GM23338 (cell line): Measurements from ENCODE around the gene FCER1G. TPM values are rescaled to one million over a fixed set of nuclear protein-coding genes. Genes with fewer than 3 reads are reported as not detected.

Experiments
- ATAC-seq: fragments of 200-7000 bp; cut with Tn5 transposase; 3 replicates; pipeline ENCODE4 v1.9.1; 2020
- DNase-seq: peaks from one replicate; pipeline ENCODE4 v3.0.0-alpha.2; 2015; ENCODE audit warnings: low spot score
- H2AFZ ChIP-seq: fragments of 200-600 bp; sonication (generic); 2 replicates; pipeline ENCODE4 v1.8.0; 2016; ENCODE audit warnings: antibody characterized with exemption, mild to moderate bottlenecking, moderate library complexity
- H3F3A ChIP-seq: fragments of 200-600 bp; sonication (generic); replicated peaks from 2 replicates; pipeline ENCODE4 v1.8.0; 2017; ENCODE audit warnings: antibody characterized with exemption, mixed run types, low read depth
- H3K27ac ChIP-seq: fragments of 200-600 bp; sonication (generic); 2 replicates; pipeline ENCODE4 v1.6.1; 2016; ENCODE audit warnings: low read depth
- H3K27me3 ChIP-seq: fragments of 200-600 bp; sonication (generic); 2 replicates; pipeline ENCODE4 v1.8.0; 2016; ENCODE audit warnings: mild to moderate bottlenecking, mixed run types, moderate library complexity; ENCODE audit not compliant: insufficient read depth
- H3K36me3 ChIP-seq: fragments of 200-600 bp; sonication (generic); 2 replicates; pipeline ENCODE4 v1.8.0; 2016; ENCODE audit warnings: mild to moderate bottlenecking; ENCODE audit not compliant: insufficient read depth
- H3K4me1 ChIP-seq: fragments of 200-600 bp; sonication (generic); 2 replicates; pipeline ENCODE4 v1.8.0; 2016; ENCODE audit warnings: mild to moderate bottlenecking, moderate library complexity; ENCODE audit not compliant: insufficient read depth
- H3K4me2 ChIP-seq: fragments of 200-600 bp; sonication (generic); 2 replicates; pipeline ENCODE4 v1.7.1; 2017; ENCODE audit warnings: mixed run types
- H3K4me3 ChIP-seq: fragments of 200-600 bp; sonication (generic); 2 replicates; pipeline ENCODE4 v1.6.1; 2016; ENCODE audit warnings: mixed run types
- H3K79me2 ChIP-seq: fragments of 200-600 bp; sonication (generic); replicated peaks from 2 replicates; pipeline ENCODE4 v1.8.0; 2017; ENCODE audit warnings: mild to moderate bottlenecking; ENCODE audit not compliant: insufficient read depth
- H3K9me2 ChIP-seq: fragments of 200-600 bp; sonication (generic); 2 replicates; pipeline ENCODE4 v1.8.0; 2017; ENCODE audit not compliant: insufficient read depth
- H4K20me1 ChIP-seq: fragments of 200-600 bp; sonication (generic); replicated peaks from 2 replicates; pipeline ENCODE4 v1.8.0; 2017; ENCODE audit warnings: mild to moderate bottlenecking; ENCODE audit not compliant: insufficient read depth
- H3K27ac Mint-ChIP-seq: 2 replicates; pipeline ENCODE4 v1.8.0; 2020; ENCODE audit warnings: inconsistent platforms, mild to moderate bottlenecking, moderate library complexity, mixed read lengths
- H3K27me3 Mint-ChIP-seq: 3 replicates; pipeline ENCODE4 v1.8.0; 2022; ENCODE audit warnings: low read depth, mild to moderate bottlenecking, moderate library complexity, mixed read lengths, inconsistent platforms; ENCODE audit not compliant: insufficient read depth, poor library complexity
- H3K36me3 Mint-ChIP-seq: 3 replicates; pipeline ENCODE4 v1.8.0; 2021; ENCODE audit warnings: low read depth, mild to moderate bottlenecking, inconsistent platforms, moderate library complexity, mixed read lengths
- H3K4me1 Mint-ChIP-seq: 3 replicates; pipeline ENCODE4 v1.8.0; 2020; ENCODE audit warnings: mild to moderate bottlenecking, inconsistent platforms, mixed read lengths
- H3K4me3 Mint-ChIP-seq: 3 replicates; pipeline ENCODE4 v1.8.0; 2021; ENCODE audit warnings: moderate library complexity, mild to moderate bottlenecking, inconsistent platforms, mixed read lengths
- H3K9me3 Mint-ChIP-seq: 3 replicates; pipeline ENCODE4 v1.8.0; 2020; ENCODE audit warnings: moderate library complexity, mild to moderate bottlenecking, inconsistent platforms, mixed read lengths
- CREB1 ChIP-seq: fragments of 250-450 bp; sonication (Bioruptor Pico); IDR thresholded peaks from 2 replicates; pipeline ENCODE4 v1.5.0; 2020; ENCODE audit warnings: low read depth, mild to moderate bottlenecking, moderate library complexity
- EZH2 ChIP-seq: fragments of 200-600 bp; sonication (generic); IDR thresholded peaks from one replicate; pipeline ENCODE4 v1.8.0; 2017; ENCODE audit warnings: antibody characterized with exemption, mild to moderate bottlenecking, low read depth; ENCODE audit not compliant: unreplicated experiment
- EZH2phosphoT487 ChIP-seq: fragments of 200-600 bp; sonication (generic); IDR thresholded peaks from one replicate; pipeline ENCODE4 v1.8.1; 2018; ENCODE audit warnings: antibody characterized with exemption; ENCODE audit not compliant: unreplicated experiment
- JUNB ChIP-seq: IDR thresholded peaks from one replicate; pipeline ENCODE4 v1.6.1; 2016; ENCODE audit warnings: antibody characterized with exemption; ENCODE audit not compliant: unreplicated experiment
- NANOG ChIP-seq: IDR thresholded peaks from 2 replicates; pipeline ENCODE4 v1.6.1; 2016; ENCODE audit warnings: antibody characterized with exemption, borderline replicate concordance
- POLR2AphosphoS5 ChIP-seq: IDR thresholded peaks from 2 replicates; pipeline ENCODE4 v1.6.1; 2016; ENCODE audit warnings: antibody characterized with exemption, low read depth
- STAT1 ChIP-seq: IDR thresholded peaks from one replicate; pipeline ENCODE4 v1.6.1; 2016; ENCODE audit warnings: antibody characterized with exemption; ENCODE audit not compliant: unreplicated experiment
- ZNF114 ChIP-seq: fragments of 250-450 bp; sonication (Bioruptor Pico); IDR thresholded peaks from 2 replicates; pipeline ENCODE4 v1.5.0; 2020; ENCODE audit warnings: mild to moderate bottlenecking, moderate library complexity
- ZNF331 ChIP-seq: fragments of 250-450 bp; sonication (Bioruptor Pico); IDR thresholded peaks from 2 replicates; pipeline ENCODE4 v1.5.0; 2020; ENCODE audit warnings: low read depth, mild to moderate bottlenecking, moderate library complexity
- polyA plus RNA-seq: library from polyadenylated mRNA; unstranded; fragments of >200 nt; fragmentation: Nextera tagmentation; extraction: Ambion mirVana; gene quantifications from 2 replicates; pipeline ENCODE4 v1.2.1, GENCODE V29; 2016
- total RNA-seq: library from RNA; depleted of rRNA; stranded (reverse); fragments of >200 nt; shearing (Covaris generic); gene quantifications from 2 replicates; pipeline ENCODE4 v1.2.3, GENCODE V29; 2014
- TF ChIP-seq, protein P1 (sequence below): fragments of 250-450 bp; sonication (Bioruptor Pico); IDR thresholded peaks from 2 replicates; pipeline ENCODE4 v1.5.0; 2020; ENCODE audit warnings: mild to moderate bottlenecking, moderate library complexity
- TF ChIP-seq, protein P2 (sequence below): IDR thresholded peaks from one replicate; pipeline ENCODE4 v1.6.1; 2018; ENCODE audit warnings: antibody characterized with exemption; ENCODE audit not compliant: unreplicated experiment
- TF ChIP-seq, protein P3 (sequence below): IDR thresholded peaks from 2 replicates; pipeline ENCODE4 v1.6.1; 2016; ENCODE audit warnings: antibody characterized with exemption
- TF ChIP-seq, protein P4 (sequence below), 2 experiments: fragments of 200-600 bp in 1 of 2; sonication (generic) in 1 of 2; conservative IDR thresholded peaks; 2 replicates each; pipeline versions ENCODE4 v1.5.1 to v1.6.1; 2016 to 2017; ENCODE audit warnings: antibody characterized with exemption in 2 of 2, low read depth in 2 of 2, mild to moderate bottlenecking in 2 of 2, moderate library complexity in 1 of 2

The FCER1G gene
- total and polyA plus RNA-seq, 2 experiments from 2014 or later, result 1.1 TPM; not detected in 1

DNA sequence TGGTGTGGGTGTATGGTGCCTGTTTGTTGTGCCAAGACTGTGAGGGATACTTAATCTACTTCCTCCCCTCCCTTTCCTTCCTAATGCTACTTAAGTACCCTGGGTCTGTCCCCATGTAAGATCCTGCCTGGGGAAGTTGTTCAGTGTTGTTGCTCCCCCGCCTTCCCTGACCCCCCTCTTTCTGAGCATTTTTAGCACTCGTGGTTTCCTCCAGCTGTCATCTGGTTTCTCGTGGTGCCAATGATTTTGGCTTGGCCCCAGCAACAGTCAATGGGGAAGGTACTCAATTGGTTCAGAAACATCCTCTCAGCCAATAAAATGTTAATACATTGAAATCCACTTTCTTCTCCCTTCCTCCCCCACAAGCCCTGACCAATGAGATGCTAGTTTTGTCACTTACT lies 29.8 kb upstream of the FCER1G start:
- Mint-ChIP-seq H3K4me1 (peaks cover 4% of the 10 kb centered on the region), H3K4me3 (no peak overlapping the region), H3K27me3 (peaks cover 8% of the 10 kb centered on the region), H3K36me3 (no peaks in the 10 kb centered on the region), H3K9me3 (no peaks in the 10 kb centered on the region), H3K27ac (no peak overlapping the region)
- ATAC-seq, result no peak
- Histone ChIP-seq H3F3A (no peaks in the 10 kb centered on the region), H3K4me1 (no peaks in the 10 kb centered on the region), H3K4me2 (no peak overlapping the region), H3K79me2 (no peaks in the 10 kb centered on the region), H3K4me3 (no peak overlapping the region), H3K27ac (no peak overlapping the region), H4K20me1 (no peaks in the 10 kb centered on the region), H3K27me3 (no peaks in the 10 kb centered on the region), H3K9me2 (no peaks in the 10 kb centered on the region), H2AFZ (no peak overlapping the region), H3K36me3 (no peaks in the 10 kb centered on the region)
- TF ChIP-seq, protein P1, sequence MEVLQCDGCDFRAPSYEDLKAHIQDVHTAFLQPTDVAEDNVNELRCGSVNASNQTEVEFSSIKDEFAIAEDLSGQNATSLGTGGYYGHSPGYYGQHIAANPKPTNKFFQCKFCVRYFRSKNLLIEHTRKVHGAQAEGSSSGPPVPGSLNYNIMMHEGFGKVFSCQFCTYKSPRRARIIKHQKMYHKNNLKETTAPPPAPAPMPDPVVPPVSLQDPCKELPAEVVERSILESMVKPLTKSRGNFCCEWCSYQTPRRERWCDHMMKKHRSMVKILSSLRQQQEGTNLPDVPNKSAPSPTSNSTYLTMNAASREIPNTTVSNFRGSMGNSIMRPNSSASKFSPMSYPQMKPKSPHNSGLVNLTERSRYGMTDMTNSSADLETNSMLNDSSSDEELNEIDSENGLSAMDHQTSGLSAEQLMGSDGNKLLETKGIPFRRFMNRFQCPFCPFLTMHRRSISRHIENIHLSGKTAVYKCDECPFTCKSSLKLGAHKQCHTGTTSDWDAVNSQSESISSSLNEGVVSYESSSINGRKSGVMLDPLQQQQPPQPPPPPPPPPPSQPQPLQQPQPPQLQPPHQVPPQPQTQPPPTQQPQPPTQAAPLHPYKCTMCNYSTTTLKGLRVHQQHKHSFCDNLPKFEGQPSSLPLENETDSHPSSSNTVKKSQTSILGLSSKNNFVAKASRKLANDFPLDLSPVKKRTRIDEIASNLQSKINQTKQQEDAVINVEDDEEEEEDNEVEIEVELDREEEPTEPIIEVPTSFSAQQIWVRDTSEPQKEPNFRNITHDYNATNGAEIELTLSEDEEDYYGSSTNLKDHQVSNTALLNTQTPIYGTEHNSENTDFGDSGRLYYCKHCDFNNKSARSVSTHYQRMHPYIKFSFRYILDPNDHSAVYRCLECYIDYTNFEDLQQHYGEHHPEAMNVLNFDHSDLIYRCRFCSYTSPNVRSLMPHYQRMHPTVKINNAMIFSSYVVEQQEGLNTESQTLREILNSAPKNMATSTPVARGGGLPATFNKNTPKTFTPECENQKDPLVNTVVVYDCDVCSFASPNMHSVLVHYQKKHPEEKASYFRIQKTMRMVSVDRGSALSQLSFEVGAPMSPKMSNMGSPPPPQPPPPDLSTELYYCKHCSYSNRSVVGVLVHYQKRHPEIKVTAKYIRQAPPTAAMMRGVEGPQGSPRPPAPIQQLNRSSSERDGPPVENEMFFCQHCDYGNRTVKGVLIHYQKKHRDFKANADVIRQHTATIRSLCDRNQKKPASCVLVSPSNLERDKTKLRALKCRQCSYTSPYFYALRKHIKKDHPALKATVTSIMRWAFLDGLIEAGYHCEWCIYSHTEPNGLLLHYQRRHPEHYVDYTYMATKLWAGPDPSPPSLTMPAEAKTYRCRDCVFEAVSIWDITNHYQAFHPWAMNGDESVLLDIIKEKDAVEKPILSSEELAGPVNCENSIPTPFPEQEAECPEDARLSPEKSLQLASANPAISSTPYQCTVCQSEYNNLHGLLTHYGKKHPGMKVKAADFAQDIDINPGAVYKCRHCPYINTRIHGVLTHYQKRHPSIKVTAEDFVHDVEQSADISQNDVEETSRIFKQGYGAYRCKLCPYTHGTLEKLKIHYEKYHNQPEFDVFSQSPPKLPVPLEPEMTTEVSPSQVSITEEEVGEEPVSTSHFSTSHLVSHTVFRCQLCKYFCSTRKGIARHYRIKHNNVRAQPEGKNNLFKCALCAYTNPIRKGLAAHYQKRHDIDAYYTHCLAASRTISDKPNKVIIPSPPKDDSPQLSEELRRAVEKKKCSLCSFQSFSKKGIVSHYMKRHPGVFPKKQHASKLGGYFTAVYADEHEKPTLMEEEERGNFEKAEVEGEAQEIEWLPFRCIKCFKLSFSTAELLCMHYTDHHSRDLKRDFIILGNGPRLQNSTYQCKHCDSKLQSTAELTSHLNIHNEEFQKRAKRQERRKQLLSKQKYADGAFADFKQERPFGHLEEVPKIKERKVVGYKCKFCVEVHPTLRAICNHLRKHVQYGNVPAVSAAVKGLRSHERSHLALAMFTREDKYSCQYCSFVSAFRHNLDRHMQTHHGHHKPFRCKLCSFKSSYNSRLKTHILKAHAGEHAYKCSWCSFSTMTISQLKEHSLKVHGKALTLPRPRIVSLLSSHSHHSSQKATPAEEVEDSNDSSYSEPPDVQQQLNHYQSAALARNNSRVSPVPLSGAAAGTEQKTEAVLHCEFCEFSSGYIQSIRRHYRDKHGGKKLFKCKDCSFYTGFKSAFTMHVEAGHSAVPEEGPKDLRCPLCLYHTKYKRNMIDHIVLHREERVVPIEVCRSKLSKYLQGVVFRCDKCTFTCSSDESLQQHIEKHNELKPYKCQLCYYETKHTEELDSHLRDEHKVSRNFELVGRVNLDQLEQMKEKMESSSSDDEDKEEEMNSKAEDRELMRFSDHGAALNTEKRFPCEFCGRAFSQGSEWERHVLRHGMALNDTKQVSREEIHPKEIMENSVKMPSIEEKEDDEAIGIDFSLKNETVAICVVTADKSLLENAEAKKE (CRISPR knock-in tag), result no peak
- TF ChIP-seq, protein P2, sequence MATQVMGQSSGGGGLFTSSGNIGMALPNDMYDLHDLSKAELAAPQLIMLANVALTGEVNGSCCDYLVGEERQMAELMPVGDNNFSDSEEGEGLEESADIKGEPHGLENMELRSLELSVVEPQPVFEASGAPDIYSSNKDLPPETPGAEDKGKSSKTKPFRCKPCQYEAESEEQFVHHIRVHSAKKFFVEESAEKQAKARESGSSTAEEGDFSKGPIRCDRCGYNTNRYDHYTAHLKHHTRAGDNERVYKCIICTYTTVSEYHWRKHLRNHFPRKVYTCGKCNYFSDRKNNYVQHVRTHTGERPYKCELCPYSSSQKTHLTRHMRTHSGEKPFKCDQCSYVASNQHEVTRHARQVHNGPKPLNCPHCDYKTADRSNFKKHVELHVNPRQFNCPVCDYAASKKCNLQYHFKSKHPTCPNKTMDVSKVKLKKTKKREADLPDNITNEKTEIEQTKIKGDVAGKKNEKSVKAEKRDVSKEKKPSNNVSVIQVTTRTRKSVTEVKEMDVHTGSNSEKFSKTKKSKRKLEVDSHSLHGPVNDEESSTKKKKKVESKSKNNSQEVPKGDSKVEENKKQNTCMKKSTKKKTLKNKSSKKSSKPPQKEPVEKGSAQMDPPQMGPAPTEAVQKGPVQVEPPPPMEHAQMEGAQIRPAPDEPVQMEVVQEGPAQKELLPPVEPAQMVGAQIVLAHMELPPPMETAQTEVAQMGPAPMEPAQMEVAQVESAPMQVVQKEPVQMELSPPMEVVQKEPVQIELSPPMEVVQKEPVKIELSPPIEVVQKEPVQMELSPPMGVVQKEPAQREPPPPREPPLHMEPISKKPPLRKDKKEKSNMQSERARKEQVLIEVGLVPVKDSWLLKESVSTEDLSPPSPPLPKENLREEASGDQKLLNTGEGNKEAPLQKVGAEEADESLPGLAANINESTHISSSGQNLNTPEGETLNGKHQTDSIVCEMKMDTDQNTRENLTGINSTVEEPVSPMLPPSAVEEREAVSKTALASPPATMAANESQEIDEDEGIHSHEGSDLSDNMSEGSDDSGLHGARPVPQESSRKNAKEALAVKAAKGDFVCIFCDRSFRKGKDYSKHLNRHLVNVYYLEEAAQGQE, result no peak
- no peak for TF ChIP-seq JUNB
- no peak for TF ChIP-seq CREB1
- TF ChIP-seq STAT1, result no peak
- no peak for TF ChIP-seq EZH2phosphoT487
- TF ChIP-seq POLR2AphosphoS5, result no peak
- TF ChIP-seq ZNF114 (CRISPR knock-in tag), result no peak
- TF ChIP-seq ZNF331, result no peak
- TF ChIP-seq, protein P3, sequence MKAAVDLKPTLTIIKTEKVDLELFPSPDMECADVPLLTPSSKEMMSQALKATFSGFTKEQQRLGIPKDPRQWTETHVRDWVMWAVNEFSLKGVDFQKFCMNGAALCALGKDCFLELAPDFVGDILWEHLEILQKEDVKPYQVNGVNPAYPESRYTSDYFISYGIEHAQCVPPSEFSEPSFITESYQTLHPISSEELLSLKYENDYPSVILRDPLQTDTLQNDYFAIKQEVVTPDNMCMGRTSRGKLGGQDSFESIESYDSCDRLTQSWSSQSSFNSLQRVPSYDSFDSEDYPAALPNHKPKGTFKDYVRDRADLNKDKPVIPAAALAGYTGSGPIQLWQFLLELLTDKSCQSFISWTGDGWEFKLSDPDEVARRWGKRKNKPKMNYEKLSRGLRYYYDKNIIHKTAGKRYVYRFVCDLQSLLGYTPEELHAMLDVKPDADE, result no peak
- TF ChIP-seq, protein P4, sequence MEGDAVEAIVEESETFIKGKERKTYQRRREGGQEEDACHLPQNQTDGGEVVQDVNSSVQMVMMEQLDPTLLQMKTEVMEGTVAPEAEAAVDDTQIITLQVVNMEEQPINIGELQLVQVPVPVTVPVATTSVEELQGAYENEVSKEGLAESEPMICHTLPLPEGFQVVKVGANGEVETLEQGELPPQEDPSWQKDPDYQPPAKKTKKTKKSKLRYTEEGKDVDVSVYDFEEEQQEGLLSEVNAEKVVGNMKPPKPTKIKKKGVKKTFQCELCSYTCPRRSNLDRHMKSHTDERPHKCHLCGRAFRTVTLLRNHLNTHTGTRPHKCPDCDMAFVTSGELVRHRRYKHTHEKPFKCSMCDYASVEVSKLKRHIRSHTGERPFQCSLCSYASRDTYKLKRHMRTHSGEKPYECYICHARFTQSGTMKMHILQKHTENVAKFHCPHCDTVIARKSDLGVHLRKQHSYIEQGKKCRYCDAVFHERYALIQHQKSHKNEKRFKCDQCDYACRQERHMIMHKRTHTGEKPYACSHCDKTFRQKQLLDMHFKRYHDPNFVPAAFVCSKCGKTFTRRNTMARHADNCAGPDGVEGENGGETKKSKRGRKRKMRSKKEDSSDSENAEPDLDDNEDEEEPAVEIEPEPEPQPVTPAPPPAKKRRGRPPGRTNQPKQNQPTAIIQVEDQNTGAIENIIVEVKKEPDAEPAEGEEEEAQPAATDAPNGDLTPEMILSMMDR (conservative IDR thresholded peaks at IDR 0.05; ENCODE audit: low read depth in 2 of 2), result no peak
- no peak for TF ChIP-seq EZH2
- no peak for TF ChIP-seq NANOG
- DNase-seq, result no peak
